T-helper 2 cell (primary cell): ENCODE results near the gene SPINK1.
"Not testable (repeated sequence)": the region's sequence is repeated elsewhere in the genome, so short reads cannot be mapped to it uniquely, and the experiment has no call there.

ENCODE experiments used
- DNase-seq, 5 experiments: peaks; one replicate each; pipeline versions ENCODE4 v3.0.0 to v3.0.0-alpha.2; 2012 to 2022
- total RNA-seq, 2 donors: gene quantifications; one replicate each; lab custom pipeline; 2026; lab: John Stamatoyannopoulos, UW

Gene SPINK1, protein sequence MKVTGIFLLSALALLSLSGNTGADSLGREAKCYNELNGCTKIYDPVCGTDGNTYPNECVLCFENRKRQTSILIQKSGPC
- 0 reads per million in 2 donors for total RNA-seq

DNA sequence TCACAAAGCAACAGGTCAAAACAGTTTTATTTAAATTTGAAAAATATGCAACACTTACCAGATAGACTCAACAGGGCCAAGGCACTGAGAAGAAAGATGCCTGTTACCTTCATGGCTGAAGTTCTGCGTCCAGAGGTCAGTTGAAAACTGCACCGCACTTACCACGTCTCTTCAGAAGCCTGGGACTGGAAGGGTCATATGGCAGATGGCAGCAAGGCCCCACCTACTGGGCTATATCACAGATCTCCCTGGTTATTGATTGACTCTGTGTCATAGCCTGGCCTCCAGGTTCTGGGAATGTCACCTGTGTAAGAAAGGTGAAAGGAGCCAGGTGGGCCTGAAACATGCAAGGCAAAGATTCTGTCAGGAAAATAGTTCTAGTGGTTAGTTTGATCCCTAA lies at the start of gene SPINK1:
SPINK1 (minus strand) TSS at position 207 of the 400 bp plus-strand sequence; CDS start at position 113, 94 bp downstream.
- DNase-seq = no peak

DNA sequence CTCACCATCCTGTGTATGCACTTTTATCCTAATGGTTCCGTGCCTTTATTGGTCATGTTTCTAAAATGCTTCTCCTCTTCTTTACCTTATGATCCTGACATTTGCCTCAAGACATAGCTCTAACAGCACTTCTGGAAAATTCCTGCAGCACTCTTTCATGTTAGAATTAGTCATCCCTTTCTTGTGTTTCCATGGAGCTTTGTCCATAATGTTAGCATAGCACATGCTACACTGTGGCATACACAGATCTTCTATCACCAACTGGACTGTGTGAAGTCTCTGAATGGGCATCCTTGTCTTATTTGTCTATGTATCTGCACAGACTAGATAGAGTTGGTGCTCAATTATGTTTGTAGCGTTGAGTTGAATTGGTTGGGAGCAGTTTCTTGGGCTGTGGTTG lies 49.0 kb upstream of the SPINK1 start:
- no peak for DNase-seq

DNA sequence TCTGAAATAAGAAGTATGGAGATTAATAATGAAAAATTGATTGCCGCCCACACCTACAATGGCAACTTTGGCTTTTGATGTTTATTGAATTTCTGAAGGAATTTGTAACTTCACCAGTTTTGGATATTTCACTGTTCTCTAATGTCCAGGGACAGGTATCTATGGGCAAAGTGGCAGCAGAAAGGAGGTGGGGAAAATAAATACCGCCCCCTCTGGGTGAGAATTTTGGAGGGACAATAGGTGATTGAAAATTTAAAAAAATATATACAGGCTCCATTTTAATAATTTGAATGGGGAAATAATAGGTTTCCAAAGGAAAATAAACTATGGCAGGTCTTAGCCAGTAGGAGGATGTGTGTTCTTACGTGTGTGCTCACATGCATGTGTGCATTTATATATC lies 48.3 kb upstream of the SPINK1 start:
- no peak for DNase-seq

DNA sequence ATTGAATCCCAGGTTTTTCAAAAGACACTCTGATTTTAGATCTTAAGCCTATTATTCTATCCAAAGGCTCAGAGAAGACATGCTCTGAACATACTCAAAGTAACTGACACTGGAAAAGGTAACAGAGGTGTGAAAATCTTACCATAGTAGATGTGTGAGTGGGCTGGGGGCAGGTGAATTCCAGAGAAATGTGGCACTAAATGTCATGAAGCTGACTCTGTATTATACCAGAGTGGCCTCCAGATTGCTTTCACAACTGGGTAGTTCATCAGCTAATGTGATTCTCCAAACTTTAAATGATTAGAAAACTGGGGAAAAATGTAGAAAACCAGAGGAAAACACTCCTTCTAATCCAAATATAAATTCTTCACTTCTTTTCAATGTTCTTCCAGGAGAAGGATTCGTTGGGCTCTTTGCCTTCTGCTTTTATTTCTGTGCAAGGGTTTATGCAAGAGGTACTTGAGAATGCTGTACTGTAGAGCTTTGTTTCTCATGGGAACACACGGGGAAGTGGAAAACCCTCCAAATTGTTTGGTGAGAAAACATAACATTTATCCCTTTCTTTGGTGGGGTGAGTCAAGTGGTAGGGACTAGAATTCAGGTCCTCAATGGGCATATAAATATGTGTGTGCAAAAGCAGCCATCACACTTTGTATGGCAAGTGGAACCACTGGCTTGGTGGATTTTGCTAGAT lies 46.7 kb upstream of the SPINK1 start, which contains the start of gene SCGB3A2:
SCGB3A2 (plus strand) TSS at position 646 of the 694 bp plus-strand sequence. CDS start 93 bp downstream, outside the sequence.
- DNase-seq = no peak

DNA sequence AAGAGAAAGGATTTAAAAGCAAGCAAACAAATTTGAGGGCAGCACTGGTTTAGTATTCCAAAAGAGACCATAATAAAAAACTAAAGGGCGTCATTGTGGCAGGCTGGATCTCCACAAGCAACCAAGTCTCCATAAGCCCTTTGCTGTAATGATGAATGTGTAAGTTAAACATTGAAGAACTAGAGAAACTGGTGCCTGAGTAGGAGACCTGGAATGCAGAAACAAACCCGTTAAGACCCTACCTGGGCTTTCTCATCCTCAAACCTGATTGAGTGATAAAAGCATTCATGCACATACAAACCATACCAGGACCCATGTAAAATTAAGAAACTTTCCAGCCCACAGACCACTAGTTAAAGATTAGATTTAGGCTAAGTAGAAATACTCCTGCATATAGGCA lies 45.2 kb upstream of the SPINK1 start:
- no peak for DNase-seq

DNA sequence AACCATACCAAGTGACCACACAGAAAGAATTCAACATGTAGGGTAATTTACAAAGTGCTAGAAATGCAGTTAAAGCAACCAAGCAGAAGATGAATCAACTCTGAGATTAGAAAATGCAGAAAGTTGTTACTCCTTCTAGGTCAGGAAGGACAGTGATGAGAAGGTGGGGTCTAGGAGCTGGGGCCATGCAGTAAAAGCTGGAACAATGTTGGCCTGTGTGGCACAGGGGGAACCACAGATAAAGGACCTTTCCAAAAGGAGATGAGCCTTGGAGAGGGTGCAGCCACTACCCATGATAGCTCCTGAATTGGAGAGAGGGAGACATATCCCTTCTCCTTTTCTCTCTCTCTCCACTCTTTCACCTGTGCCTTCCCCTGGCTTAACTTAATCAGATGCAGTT lies 44.7 kb upstream of the SPINK1 start:
- no peak for DNase-seq

DNA sequence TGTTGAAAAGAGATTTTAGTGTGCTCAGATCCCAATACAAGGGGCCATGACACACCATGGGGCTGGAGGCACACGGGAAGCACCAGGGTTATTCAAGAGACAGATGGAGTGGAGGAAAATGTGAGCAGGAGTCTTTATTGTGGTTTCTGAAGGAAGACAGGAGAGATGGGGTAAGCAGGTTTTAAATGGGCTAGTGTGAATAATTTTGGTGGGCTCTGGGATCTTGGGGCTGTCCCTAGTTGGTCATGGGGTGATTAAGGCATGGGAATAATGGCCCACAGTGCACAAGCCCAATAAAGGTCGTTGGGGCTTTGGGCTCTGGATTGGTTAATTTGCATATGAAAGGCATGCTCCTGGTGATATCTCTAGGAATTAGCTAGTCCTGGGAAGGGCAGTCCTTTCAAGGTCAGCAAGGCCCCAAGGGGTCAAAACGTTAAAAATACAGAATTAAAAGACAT lies 43.5 kb upstream of the SPINK1 start:
- DNase-seq = no peak

DNA sequence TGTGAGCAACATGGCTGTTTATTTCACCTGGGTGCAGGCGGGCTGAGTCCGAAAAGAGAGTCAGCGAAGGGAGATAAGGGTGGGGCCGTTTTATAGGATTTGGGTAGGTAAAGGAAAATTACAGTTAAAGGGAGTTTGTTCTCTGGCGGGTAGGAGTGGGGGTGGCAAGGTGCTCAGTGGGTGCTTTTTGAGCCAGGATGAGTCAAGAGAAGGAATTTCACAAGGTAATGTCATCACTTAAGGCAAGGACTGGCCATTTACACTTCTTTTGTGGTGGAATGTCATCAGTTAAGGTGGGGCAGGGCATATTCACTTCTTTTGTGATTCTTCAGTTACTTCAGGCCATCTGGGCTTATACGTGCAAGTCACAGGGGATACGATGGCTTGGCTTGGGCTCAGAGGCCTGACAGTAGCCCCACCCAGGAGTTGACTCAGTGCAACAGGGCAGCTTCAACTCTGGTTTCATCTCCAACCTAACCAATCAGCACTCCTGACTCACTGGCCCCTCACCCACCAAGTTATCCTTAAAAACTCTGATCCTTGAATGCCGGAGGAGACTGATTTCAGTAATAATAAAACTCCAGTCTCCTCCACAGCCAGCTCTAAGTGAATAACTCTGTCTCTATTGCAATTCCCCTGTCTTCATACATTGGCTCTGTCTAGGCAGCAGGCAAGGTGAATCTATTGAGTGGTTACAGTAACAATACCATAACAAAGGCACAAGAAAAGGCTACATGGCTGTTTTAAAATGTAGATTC lies 42.8 kb upstream of the SPINK1 start:
- DNase-seq = not testable (repeated sequence)

DNA sequence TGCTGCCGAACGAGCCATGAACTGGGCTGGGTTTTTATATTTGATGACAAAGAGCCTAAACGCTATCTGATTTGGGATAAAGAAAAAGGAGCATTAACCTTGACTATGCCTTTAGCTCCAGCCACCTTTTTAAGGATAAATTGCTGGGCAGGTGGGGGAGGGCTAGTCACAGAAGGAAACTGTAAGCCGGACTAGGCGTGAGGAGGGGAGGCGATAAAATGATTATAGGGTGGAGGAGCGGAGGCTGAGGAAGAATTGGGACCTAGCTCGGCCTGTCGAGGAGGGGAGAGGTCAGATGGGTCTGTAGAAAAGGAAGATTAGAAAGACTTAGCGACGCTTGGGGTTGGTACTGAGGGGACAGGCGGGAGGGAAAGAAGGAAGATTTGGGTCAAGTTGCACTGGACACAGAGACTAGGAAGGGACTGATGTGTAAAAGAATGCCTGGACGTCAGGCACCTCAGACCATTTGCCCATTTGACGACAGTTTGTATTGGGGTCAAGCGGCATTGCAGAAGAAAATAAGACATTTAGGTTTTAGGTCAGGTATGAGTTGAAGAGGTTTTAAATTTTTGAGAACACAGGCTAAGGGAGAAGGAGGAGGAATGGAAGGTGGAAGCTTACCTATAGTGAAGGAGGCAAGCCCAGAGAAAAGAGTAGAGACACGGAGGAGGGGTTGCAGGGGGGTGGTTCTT lies 41.4 kb upstream of the SPINK1 start:
- DNase-seq = not testable (repeated sequence)

DNA sequence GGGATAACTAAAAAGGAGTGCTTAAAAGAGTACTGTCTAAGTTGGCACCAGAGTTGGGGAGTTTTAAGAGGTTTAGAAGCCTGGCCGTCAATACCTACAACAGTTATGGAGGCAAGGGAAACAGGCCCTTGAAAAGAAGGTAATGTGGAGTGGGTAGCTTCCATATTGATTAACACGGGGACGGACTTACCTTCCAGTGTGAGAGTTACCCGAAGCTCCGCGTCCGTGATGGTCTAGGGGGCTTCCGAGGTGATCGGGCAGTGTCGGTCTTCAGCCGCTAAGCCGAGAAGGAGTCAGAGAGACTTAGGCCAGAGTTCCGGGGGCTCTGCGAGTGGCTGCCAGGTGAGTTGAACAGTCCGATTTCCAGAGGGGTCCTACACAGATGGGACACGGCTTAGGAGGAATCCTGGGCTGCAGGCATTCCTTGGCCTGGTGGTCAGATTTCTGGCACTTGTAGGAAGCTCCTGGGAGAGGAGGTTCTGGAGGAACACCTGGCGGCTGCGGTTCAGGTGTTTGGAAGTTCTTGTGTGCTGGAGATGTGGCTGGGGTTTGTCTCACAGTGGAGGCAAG lies 40.6 kb upstream of the SPINK1 start:
- not testable (repeated sequence) for DNase-seq

DNA sequence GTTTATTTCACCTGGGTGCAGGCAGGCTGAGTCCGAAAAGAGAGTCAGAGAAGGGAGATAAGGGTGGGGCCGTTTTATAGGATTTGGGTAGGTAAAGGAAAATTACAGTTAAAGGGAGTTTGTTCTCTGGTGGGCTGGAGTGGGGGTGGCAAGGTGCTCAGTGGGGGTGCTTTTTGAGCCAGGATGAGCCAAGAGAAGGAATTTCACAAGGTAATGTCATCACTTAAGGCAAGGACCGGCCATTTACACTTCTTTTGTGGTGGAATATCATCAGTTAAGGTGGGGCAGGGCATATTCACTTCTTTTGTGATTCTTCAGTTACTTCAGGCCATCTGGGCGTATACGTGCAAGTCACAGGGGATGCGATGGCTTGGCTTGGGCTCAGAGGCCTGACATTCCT lies 38.4 kb upstream of the SPINK1 start:
- DNase-seq = not testable (repeated sequence)

DNA sequence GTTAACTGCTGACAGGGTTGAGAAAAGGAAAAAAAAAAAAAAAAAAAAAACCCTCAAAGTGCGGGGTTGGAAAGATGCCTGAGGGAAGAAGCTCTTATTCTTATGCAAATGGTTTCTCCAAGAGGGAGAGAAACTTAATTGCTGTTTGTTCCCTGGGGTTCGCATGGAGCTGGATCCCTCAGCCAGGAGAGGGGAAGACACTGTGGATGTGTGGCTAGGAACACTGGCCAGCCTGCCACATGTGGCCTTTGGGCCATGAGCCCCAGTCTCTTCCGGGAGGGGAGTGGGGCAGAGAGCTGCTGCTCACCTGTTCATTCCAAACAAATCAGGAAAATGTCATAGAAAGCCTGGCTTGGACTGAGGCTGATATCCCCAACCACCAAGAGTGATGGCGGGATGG lies 37.6 kb upstream of the SPINK1 start:
- no peak for DNase-seq

DNA sequence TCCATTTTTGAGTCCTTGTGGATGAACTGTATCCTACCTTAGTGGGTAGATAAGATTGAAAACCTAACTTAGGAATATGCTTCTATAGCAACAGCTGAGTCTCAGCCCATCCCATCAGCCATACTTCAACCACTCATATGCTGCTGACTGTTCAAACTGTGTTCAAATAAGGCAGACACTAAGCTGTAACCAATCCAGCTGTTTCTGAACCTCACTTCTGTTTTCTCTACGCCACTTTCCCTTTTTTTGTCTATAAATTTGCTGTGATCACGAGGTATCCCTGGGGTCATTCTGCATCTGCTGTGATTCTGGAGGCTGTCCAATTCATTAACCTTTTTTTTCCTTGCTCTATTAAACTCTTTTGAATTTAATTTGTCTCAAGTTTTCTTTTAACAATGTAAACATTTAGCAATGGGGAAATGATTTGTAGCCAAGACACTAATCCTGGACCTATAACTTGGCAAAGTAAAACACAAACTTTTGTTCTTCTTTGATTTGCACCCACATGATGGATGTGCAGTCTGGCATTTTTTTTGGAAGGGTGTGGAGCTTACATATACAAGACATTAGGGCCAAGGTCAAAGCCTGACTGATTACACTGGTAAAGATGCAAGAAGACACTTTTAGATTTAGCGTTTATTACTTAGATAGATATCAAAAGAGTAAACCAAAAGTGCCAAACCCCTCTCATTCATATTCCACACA lies 32.1 kb upstream of the SPINK1 start:
- DNase-seq = no peak

DNA sequence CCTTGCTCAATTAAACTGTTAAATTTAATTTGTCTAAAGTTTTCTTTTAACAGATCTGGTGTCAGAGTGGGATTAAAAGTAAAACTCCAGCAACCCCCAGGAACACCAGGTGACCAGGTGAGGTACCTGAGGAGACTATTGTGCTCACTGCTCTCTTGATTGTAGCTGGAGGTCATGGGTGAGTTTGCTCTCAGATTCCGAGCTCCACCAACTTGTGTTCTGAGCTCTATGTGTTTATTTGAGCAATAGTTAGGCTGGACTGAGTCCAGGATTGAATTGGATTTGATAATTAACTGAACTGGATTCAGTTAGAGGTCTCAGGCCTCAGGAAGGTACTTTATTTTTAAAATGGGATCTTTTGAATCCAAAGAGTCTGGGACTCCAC lies 29.2 kb upstream of the SPINK1 start:
- DNase-seq = no peak

DNA sequence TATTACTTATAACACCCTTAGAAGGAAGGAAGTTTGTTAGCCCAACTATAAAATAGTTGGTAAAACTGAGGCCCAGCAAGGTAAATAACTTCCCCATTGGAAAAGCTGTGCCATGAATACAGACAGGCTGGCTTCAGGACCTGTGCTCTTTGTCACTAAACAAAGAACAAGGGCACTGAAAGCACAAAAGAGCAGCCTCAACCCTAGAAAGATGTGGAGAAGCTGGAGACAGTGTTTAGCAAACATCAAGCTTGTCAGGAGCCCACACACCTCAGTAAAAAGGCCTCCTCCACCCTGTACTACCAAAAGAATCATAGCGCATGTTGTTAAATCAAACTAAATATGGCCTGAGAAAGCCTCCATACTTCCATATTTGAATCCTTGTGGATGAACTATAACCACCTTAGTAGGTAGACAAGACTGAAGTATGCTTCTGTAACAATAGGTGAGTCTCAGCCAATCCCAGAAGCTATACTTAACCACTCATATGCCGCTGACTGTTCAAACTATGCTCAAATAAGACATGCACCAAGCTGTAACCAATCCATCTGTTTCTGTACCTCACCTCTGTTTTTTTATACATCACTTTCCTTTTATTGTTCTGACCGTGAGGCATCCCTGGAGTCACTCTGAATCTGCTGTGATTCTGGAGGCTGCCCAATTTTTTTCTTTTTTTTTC lies 28.6 kb upstream of the SPINK1 start:
- DNase-seq = no peak

DNA sequence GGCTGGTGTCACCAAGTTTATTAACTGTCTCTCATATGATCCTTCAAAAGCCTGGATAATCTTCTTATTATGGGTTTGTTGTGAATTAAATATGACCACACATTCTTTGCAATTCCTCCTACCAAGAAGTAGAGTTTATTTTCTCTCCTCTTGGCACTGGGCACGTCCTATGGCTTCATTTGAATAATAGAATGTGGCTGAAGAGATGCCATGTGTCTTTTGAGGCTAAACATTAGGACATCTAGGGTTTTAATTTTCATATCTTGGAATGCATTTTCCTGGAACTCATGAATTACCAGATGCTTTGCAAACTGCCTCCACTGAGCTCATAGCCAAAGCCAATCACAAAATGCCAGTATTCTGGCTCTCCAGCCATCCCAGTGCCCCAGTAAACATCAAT lies 27.1 kb upstream of the SPINK1 start:
- no peak for DNase-seq

DNA sequence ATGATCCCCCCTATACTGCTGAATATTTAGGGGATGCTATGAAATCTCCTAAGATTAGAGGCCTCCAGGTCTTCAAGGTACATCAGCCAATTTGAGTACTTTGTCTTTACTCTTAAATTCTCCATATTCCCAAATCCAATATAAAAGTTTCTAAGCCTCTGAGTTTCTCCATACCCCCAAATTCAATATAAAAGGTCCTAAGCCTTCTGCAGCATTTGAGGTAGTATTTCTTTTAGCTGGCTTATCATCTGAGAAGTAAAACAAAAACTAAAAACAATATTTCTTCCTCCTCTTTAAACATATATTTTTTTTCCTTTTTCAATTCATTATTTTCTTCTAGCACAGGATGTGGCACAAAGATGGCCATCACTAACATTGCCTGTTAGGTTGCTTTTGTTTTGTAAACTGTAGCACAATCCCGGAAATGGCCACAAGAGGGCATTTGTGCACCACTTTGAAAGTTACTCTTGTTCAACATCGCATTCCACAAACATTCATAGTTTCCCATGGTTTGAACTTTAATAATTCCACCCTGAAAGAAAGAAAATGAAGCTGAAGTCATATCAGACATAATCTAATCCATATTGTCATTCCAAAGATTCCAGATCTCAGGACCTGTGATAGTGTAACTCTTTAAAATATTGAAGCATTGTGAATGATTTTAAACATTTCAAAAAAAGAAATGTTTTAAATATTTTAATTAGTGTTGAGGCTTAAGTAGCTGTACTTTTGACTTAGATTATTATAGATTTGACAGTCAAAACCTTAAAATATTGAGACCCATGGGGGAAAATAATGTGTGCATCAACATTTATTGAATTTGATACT lies 26.0 kb upstream of the SPINK1 start:
- peak in 2 of 5 experiments; percentile 6 to 60 for DNase-seq

DNA sequence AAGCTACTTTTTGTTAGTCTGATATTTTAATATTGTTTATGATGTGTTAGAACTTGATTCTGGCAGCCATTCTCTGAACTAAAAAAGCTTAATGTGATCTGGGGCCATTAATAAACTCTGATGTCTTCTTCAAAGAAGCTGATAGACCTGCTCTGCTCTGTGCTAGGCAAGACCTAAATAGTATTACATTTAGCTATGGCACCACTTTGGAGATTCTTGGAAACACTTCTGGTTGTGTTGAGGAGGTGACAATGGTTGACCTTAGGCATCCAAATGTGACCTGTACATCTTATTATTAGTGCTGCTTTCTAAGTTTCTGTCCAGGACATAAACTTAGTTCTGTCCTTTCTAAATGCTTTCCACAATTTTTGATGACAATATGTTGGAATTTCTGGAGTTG lies 25.3 kb upstream of the SPINK1 start:
- DNase-seq = no peak

DNA sequence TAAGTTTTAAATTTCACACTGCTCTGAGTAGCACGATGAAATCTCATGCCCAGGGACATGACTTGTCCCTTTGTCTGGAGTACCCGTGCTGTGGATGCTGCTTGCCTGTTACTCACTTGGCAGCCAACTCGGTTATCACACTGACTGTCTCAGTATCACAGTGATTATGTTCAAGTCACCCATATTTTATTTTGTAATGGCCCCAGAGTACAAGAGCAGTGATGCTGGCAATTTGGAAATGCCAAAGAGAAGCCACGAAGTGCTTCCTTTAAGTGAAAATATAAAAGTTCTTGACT lies 24.3 kb upstream of the SPINK1 start:
- DNase-seq = no peak

DNA sequence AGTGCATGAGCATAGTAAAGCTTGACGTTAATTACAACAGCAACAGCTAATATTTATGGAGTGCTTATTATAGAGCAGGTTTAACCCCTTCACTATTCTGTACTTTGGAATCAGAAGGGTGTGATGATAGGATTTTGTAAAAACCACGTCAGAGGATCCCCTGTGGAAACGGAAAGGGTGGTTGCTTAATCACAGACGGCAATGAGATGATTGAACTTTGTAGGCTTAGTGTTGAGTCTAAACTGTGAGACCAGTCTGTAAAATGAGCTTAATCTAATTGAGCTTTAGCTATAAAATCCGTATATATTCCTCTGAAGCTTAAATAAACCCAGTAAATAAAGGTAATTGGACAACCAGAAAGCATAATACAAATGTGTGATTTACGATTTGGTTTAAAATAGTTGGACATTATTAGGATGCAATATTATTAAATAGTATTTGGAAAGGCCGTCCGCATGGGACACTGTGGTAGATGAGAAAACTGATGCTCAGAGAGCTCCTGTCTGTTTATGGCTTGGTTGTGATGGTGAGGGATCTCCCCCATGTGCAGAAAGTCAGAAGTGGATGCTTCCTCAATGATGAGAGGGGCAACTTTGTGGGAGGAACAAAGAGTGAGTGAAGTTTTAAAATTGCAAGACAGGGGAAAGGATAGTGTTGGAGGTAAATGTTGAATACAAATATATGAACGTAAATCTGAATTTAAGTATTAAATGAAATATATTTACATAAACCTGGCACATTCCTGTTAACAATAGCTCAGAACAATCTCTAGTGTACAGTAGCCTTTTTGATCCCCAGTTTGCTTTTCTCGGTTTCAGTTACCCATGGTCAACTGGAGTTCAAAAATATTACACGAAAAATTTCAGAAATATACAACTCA lies 23.7 kb upstream of the SPINK1 start:
- DNase-seq = no peak
